Measurements from ENCODE around the gene AADACL2. TPM values are rescaled to one million over a fixed set of nuclear protein-coding genes. Genes with fewer than 3 reads are reported as not detected.
"Not testable (repeated sequence)": the region's sequence is repeated elsewhere in the genome, so short reads cannot be mapped to it uniquely, and the experiment has no call there.

Gene AADACL2
- total RNA-seq, 1 donor from 2014 or later = not detected

GRCh38 chr3:151732861-151733260 is 866 bp upstream of the AADACL2 start:
- Mint-ChIP-seq H3K4me3 (no peak overlapping the region), H3K36me3 (ENCODE audit: low read depth) (no peaks in the 10 kb centered on the region), H3K27ac (no peak overlapping the region), H3K4me1 (no peaks in the 10 kb centered on the region), H3K9me3 (peaks cover 4% of the 10 kb centered on the region), H3K27me3 (no peaks in the 10 kb centered on the region)
- intact Hi-C loops (cut with micrococcal nuclease) = no loop called here
- no peak for DNase-seq

GRCh38 chr3:151740581-151740980 is 6.9 kb downstream of the AADACL2 start:
- intact Hi-C loops (cut with micrococcal nuclease) = no loop called here
- peaks cover 3% of the 10 kb centered on the region for H3K27me3 Mint-ChIP-seq

GRCh38 chr3:151743855-151744254 is 10.1 kb downstream of the AADACL2 start:
- no peak for DNase-seq
- Mint-ChIP-seq H3K4me1 (no peaks in the 10 kb centered on the region), H3K9me3 (no peaks in the 10 kb centered on the region), H3K27ac (no peak overlapping the region), H3K27me3 (peaks cover 4% of the 10 kb centered on the region), H3K4me3 (no peak overlapping the region), H3K36me3 (ENCODE audit: low read depth) (no peaks in the 10 kb centered on the region)
- intact Hi-C loops (cut with micrococcal nuclease) = no loop called here

More at GRCh38 chr3:151740581-151740980, 6.9 kb downstream of the AADACL2 start:
- H3K36me3 Mint-ChIP-seq (ENCODE audit: low read depth) = no peaks in the 10 kb centered on the region
- H3K9me3 Mint-ChIP-seq = no peaks in the 10 kb centered on the region
- no peak overlapping the region for H3K4me3 Mint-ChIP-seq
- H3K4me1 Mint-ChIP-seq = no peaks in the 10 kb centered on the region
- no peak for DNase-seq
- H3K27ac Mint-ChIP-seq = no peak overlapping the region

GRCh38 chr3:151750181-151750580 is 16.5 kb downstream of the AADACL2 start:
- Mint-ChIP-seq H3K27me3 (peaks cover 1% of the 10 kb centered on the region), H3K27ac (no peak overlapping the region), H3K9me3 (no peaks in the 10 kb centered on the region), H3K36me3 (ENCODE audit: low read depth) (no peaks in the 10 kb centered on the region), H3K4me3 (no peak overlapping the region), H3K4me1 (no peaks in the 10 kb centered on the region)
- DNase-seq = no peak
- intact Hi-C loops (cut with micrococcal nuclease) = no loop called here

- H3K4me1 Mint-ChIP-seq = no peaks in the 10 kb centered on the region
- intact Hi-C loops (cut with micrococcal nuclease) = no loop called here
Measured at GRCh38 chr3:151750678-151751077, 17.0 kb downstream of the AADACL2 start.

GRCh38 chr3:151751161-151751560 is 17.4 kb downstream of the AADACL2 start:
- H3K27me3 Mint-ChIP-seq = peaks cover 1% of the 10 kb centered on the region
- no peak overlapping the region for H3K27ac Mint-ChIP-seq
- no peak overlapping the region for H3K4me3 Mint-ChIP-seq
- H3K36me3 Mint-ChIP-seq (ENCODE audit: low read depth) = no peaks in the 10 kb centered on the region
- DNase-seq = no peak
- no peaks in the 10 kb centered on the region for H3K4me1 Mint-ChIP-seq
- no peaks in the 10 kb centered on the region for H3K9me3 Mint-ChIP-seq
- intact Hi-C loops (cut with micrococcal nuclease) = no loop called here

More at GRCh38 chr3:151750678-151751077, 17.0 kb downstream of the AADACL2 start:
- Mint-ChIP-seq H3K4me3 (no peak overlapping the region), H3K27ac (no peak overlapping the region), H3K36me3 (ENCODE audit: low read depth) (no peaks in the 10 kb centered on the region), H3K27me3 (peaks cover 1% of the 10 kb centered on the region), H3K9me3 (no peaks in the 10 kb centered on the region)
- DNase-seq = no peak

GRCh38 chr3:151753846-151754245 is 20.1 kb downstream of the AADACL2 start:
- Mint-ChIP-seq H3K36me3 (ENCODE audit: low read depth) (no peaks in the 10 kb centered on the region), H3K4me1 (no peaks in the 10 kb centered on the region), H3K4me3 (no peak overlapping the region), H3K9me3 (no peaks in the 10 kb centered on the region), H3K27me3 (no peaks in the 10 kb centered on the region), H3K27ac (no peak overlapping the region)
- DNase-seq = no peak
- intact Hi-C loops (cut with micrococcal nuclease) = no loop called here

- Mint-ChIP-seq H3K36me3 (ENCODE audit: low read depth) (no peaks in the 10 kb centered on the region), H3K4me3 (no peak overlapping the region), H3K27me3 (no peaks in the 10 kb centered on the region), H3K9me3 (no peaks in the 10 kb centered on the region), H3K27ac (no peak overlapping the region), H3K4me1 (no peaks in the 10 kb centered on the region)
- intact Hi-C loops (cut with micrococcal nuclease) = no loop called here
- no peak for DNase-seq
Measured at GRCh38 chr3:151761581-151761980, 27.9 kb downstream of the AADACL2 start.

GRCh38 chr3:151764699-151765098 is 31.0 kb downstream of the AADACL2 start:
- H3K27ac Mint-ChIP-seq; H3K9me3 Mint-ChIP-seq; intact Hi-C loops (cut with micrococcal nuclease); DNase-seq; H3K4me1 Mint-ChIP-seq; H3K36me3 Mint-ChIP-seq (ENCODE audit: low read depth); H3K27me3 Mint-ChIP-seq; H3K4me3 Mint-ChIP-seq: not testable (repeated sequence)

GRCh38 chr3:151765685-151766084 is 32.0 kb downstream of the AADACL2 start:
- Mint-ChIP-seq H3K9me3 (no peaks in the 10 kb centered on the region), H3K4me3 (no peak overlapping the region), H3K36me3 (ENCODE audit: low read depth) (no peaks in the 10 kb centered on the region), H3K4me1 (no peaks in the 10 kb centered on the region), H3K27ac (no peak overlapping the region), H3K27me3 (no peaks in the 10 kb centered on the region)
- intact Hi-C loops (cut with micrococcal nuclease) = no loop called here
- DNase-seq = no peak

- no peak overlapping the region for H3K4me3 Mint-ChIP-seq
- no peak for DNase-seq
- H3K27me3 Mint-ChIP-seq = no peaks in the 10 kb centered on the region
- H3K9me3 Mint-ChIP-seq = no peaks in the 10 kb centered on the region
- H3K4me1 Mint-ChIP-seq = no peaks in the 10 kb centered on the region
- H3K27ac Mint-ChIP-seq = no peak overlapping the region
- intact Hi-C loops (cut with micrococcal nuclease) = no loop called here
- no peaks in the 10 kb centered on the region for H3K36me3 Mint-ChIP-seq (ENCODE audit: low read depth)
Measured at GRCh38 chr3:151766454-151766853, 32.7 kb downstream of the AADACL2 start.

GRCh38 chr3:151768393-151768930 is 34.7 kb downstream of the AADACL2 start:
- no peak for DNase-seq
- H3K9me3 Mint-ChIP-seq = no peaks in the 10 kb centered on the region
- no peak overlapping the region for H3K4me3 Mint-ChIP-seq
- H3K36me3 Mint-ChIP-seq (ENCODE audit: low read depth) = no peaks in the 10 kb centered on the region
- intact Hi-C loops (cut with micrococcal nuclease) = no loop called here
- H3K4me1 Mint-ChIP-seq = no peaks in the 10 kb centered on the region
- no peak overlapping the region for H3K27ac Mint-ChIP-seq
- no peaks in the 10 kb centered on the region for H3K27me3 Mint-ChIP-seq

GRCh38 chr3:151769175-151769574 is 35.4 kb downstream of the AADACL2 start:
- intact Hi-C loops (cut with micrococcal nuclease) = no loop called here
- Mint-ChIP-seq H3K27ac (no peak overlapping the region), H3K36me3 (ENCODE audit: low read depth) (no peaks in the 10 kb centered on the region), H3K27me3 (no peaks in the 10 kb centered on the region), H3K9me3 (no peaks in the 10 kb centered on the region), H3K4me3 (no peak overlapping the region), H3K4me1 (no peaks in the 10 kb centered on the region)
- DNase-seq = no peak

GRCh38 chr3:151770956-151771355 is 37.2 kb downstream of the AADACL2 start:
- Mint-ChIP-seq H3K4me1 (no peaks in the 10 kb centered on the region), H3K4me3 (no peak overlapping the region), H3K27me3 (no peaks in the 10 kb centered on the region), H3K9me3 (no peaks in the 10 kb centered on the region), H3K36me3 (ENCODE audit: low read depth) (no peaks in the 10 kb centered on the region), H3K27ac (no peak overlapping the region)
- intact Hi-C loops (cut with micrococcal nuclease) = no loop called here
- DNase-seq = no peak

- no peak for DNase-seq
- Mint-ChIP-seq H3K36me3 (ENCODE audit: low read depth) (no peaks in the 10 kb centered on the region), H3K27ac (no peak overlapping the region), H3K27me3 (no peaks in the 10 kb centered on the region), H3K4me3 (no peak overlapping the region), H3K9me3 (no peaks in the 10 kb centered on the region), H3K4me1 (no peaks in the 10 kb centered on the region)
- intact Hi-C loops (cut with micrococcal nuclease) = no loop called here
Measured at GRCh38 chr3:151772825-151773480, 39.2 kb downstream of the AADACL2 start.

All from activated CD4-positive, alpha-beta T cell treated with anti-CD3 and anti-CD28 coated beads, Interleukin-2, amount 10 ng/mL, durations not matched to agents 24 days and 14 days (primary cell).